Measurements from ENCODE around the gene ZNF526. TPM values are rescaled to one million over a fixed set of nuclear protein-coding genes. Genes with fewer than 3 reads are reported as not detected.

The ZNF526 gene
- total and polyA plus RNA-seq, 9 of the 15 experiments (the other 6 are each of a cell fraction or from before 2014, with no cell fraction given) = 1.3 to 17.9 (median 6.2) TPM

DNA sequence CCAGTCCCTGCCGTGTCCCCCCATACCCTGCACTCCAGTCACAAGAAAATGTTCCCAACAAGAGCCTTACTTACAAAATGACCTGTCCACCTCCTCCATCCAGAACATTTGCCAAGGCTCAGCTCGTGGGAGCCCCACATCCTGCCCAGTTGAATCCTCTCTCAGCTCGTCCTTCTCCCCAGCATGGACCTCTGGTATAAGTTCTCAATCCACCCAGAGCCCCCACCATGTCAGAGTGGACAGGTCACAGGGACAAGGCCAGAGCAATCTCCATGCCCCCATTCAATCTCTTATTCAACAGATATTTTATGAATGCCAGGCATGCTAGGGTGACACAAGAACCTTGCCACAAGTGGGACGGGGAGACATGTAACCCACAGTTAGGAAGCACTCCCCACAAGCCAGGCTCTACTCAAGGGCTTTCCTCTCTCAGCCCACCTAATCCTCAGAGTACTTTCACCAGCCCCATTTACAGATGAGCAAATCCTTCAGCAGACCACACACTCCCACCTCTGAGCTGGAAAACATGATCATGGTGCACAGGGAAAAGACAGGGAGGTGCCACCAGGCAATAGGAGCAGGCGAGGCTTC lies 17.7 kb upstream of the ZNF526 start:
- H3K36me3 ChIP-seq (ENCODE audit: control insufficient read depth, insufficient read depth, low read length) = peaks cover 92% of the 10 kb centered on the region
- no peak overlapping the region for H3K4me2 ChIP-seq (ENCODE audit: insufficient read depth, low read length)
- CTCF ChIA-PET (ENCODE audit: low intra/inter-chr PET ratio) = no interaction called here
- BruUV-seq (replicated peaks) = no TSS peak
- peaks cover 24% of the 10 kb centered on the region; the same call in 1 of the 2 replicates for H4K20me1 ChIP-seq (replicated peaks; ENCODE audit: control insufficient read depth, insufficient read depth, low read length)
- H3K4me1 ChIP-seq (replicated peaks in 1 of 2; ENCODE audit: control insufficient read depth in 2 of 2, insufficient read depth in 2 of 2, low read length in 2 of 2) = peaks cover 41 to 45% of the 10 kb centered on the region in 2 experiments
- H3K9ac ChIP-seq (ENCODE audit: insufficient read depth in 1 of 2, low read depth in 2 of 2, low read length in 2 of 2) = no peak overlapping the region; a peak in 1 of 4 replicates
- no peak overlapping the region for H2AFZ ChIP-seq (ENCODE audit: low read depth, low read length)
- H3K79me2 ChIP-seq (ENCODE audit: control insufficient read depth, insufficient read depth, low read length) = peaks cover 79% of the 10 kb centered on the region
- ATAC-seq = no peak
- H3K9me3 ChIP-seq (replicated peaks; ENCODE audit: control insufficient read depth, insufficient read depth, low read depth, low read length) = no peaks in the 10 kb centered on the region
- WGBS (ENCODE audit: insufficient coverage, low coverage, missing lambda C conversion rate) = 88% methylated on average over 5 of the region's 5 CpGs
- in situ Hi-C loops (cut with MboI) = no loop called here
- intact Hi-C loops (cut with micrococcal nuclease) = no loop called here
- POLR2A ChIA-PET = interaction anchor here (0.5 to 1.7 kb wide), 4 partner anchors 12 to 194 kb away, joined by 3 to 4 read pairs (median 4); no protein-coding TSS in a partner anchor
- FAIRE-seq = no peak
- TF ChIP-seq ZC3H8 (IDR thresholded peaks at IDR 0.05) (no peak), PPARD (CRISPR knock-in tag; IDR thresholded peaks at IDR 0.05) (no peak), ZNF140 (CRISPR knock-in tag; IDR thresholded peaks at IDR 0.05) (no peak), HDAC2 (IDR thresholded peaks at IDR 0.05) (no peak), MYC (IDR thresholded peaks at IDR 0.05; ENCODE audit: low read depth, low read length) (no peak), MYC (CRISPR knock-in tag; IDR thresholded peaks at IDR 0.05; ENCODE audit: borderline replicate concordance, low read depth) (no peak), TCFL5 (CRISPR knock-in tag; conservative IDR thresholded peaks at IDR 0.05) (no peak)
- TF ChIP-seq, protein P1, sequence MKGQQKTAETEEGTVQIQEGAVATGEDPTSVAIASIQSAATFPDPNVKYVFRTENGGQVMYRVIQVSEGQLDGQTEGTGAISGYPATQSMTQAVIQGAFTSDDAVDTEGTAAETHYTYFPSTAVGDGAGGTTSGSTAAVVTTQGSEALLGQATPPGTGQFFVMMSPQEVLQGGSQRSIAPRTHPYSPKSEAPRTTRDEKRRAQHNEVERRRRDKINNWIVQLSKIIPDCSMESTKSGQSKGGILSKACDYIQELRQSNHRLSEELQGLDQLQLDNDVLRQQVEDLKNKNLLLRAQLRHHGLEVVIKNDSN (CRISPR knock-in tag; IDR thresholded peaks at IDR 0.05) = no peak
- TF ChIP-seq, protein P2, sequence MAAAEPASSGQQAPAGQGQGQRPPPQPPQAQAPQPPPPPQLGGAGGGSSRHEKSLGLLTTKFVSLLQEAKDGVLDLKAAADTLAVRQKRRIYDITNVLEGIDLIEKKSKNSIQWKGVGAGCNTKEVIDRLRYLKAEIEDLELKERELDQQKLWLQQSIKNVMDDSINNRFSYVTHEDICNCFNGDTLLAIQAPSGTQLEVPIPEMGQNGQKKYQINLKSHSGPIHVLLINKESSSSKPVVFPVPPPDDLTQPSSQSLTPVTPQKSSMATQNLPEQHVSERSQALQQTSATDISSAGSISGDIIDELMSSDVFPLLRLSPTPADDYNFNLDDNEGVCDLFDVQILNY (CRISPR knock-in tag; IDR thresholded peaks at IDR 0.05) = no peak
- peaks cover 4% of the 10 kb centered on the region for H3K9me1 ChIP-seq (ENCODE audit: control insufficient read depth, insufficient read depth, low read length)
- no peak for DNase-seq (ENCODE audit: extremely low read depth in 1 of 4, low spot score in 3 of 4)
- H3K27ac ChIP-seq (ENCODE audit: extremely low read depth, low read depth, low read length) = no peak overlapping the region
- H3K4me3 ChIP-seq = no peak overlapping the region
- H3K27me3 ChIP-seq (ENCODE audit: control insufficient read depth in 2 of 2, insufficient read depth in 2 of 2, low read length in 2 of 2) = no peaks in the 10 kb centered on the region; a peak in 1 of 5 replicates

Measured in K562 (cell line).